ENCODE measurements around the gene SAMD3. TPM values are rescaled to one million over a fixed set of nuclear protein-coding genes. Genes with fewer than 3 reads are reported as not detected.
"Not testable (repeated sequence)": the region's sequence is repeated elsewhere in the genome, so short reads cannot be mapped to it uniquely, and the experiment has no call there.

The SAMD3 gene
- 0.48 TPM for polyA plus RNA-seq (2013, experiment 1 of 2)
- 0.53 TPM for polyA plus RNA-seq (2013, experiment 2 of 2)

GRCh38 chr6:130222775-130223174 is at the start of gene SAMD3:
Gene SAMD3, minus strand, starts transcription at chr6:130222951. Its CDS starts 7,678 bp downstream, at chr6:130215273.
- Histone ChIP-seq H3K27ac (ENCODE audit: low read length, poor library complexity, severe bottlenecking) (no peak within 1 kb of the TSS), H2BK12ac (ENCODE audit: low read length in 2 of 2) (no peak within 1 kb of the TSS), H3K4ac (ENCODE audit: low read depth in 1 of 2, low read length in 2 of 2) (no peak within 1 kb of the TSS), H2AK5ac (ENCODE audit: low read length, severe bottlenecking) (no peak within 1 kb of the TSS), H3K4me1 (ENCODE audit: control insufficient read depth, insufficient read depth, low read depth, low read length) (no peaks in the 10 kb centered on the region), H2BK15ac (ENCODE audit: low read depth, poor library complexity, severe bottlenecking) (no peak within 1 kb of the TSS), H4K8ac (ENCODE audit: low read length) (no peak within 1 kb of the TSS), H3K23ac (ENCODE audit: low read length in 2 of 2) (no peak within 1 kb of the TSS), H2BK5ac (ENCODE audit: low read depth, low read length, poor library complexity, severe bottlenecking) (no peak within 1 kb of the TSS), H2AFZ (ENCODE audit: low read depth, low read length) (no peak within 1 kb of the TSS), H3K18ac (ENCODE audit: low read depth in 1 of 2, low read length in 2 of 2) (no peak within 1 kb of the TSS), H3K9ac (ENCODE audit: low read length) (no peak within 1 kb of the TSS), H2BK120ac (ENCODE audit: low read depth, low read length) (no peak within 1 kb of the TSS), H3K4me3 (ENCODE audit: insufficient read depth in 1 of 2, low read depth in 1 of 2, low read length in 2 of 2) (no peak within 1 kb of the TSS), H3K9me3 (ENCODE audit: control insufficient read depth, low read length) (no peaks in the 10 kb centered on the region), H3K4me2 (ENCODE audit: low read length, poor library complexity, severe bottlenecking) (no peak within 1 kb of the TSS), H3K79me1 (replicated peaks; ENCODE audit: low read length, poor library complexity, severe bottlenecking) (no peaks in the 10 kb centered on the region), H4K91ac (ENCODE audit: low read length) (no peak within 1 kb of the TSS), H3K14ac (ENCODE audit: low read length in 2 of 2) (no peak within 1 kb of the TSS), H3K36me3 (ENCODE audit: control insufficient read depth in 1 of 2, insufficient read depth in 2 of 2, low read depth in 1 of 2, low read length in 2 of 2) (peaks cover 0 to 6% of the 10 kb centered on the region in 2 experiments), H3K27me3 (ENCODE audit: control insufficient read depth in 1 of 2, insufficient read depth in 1 of 2, low read length in 2 of 2) (no peaks in the 10 kb centered on the region)
- WGBS, result 93% methylated on average over 1 of the region's 2 CpGs
- no peak for DNase-seq

- H3K4me1 ChIP-seq (ENCODE audit: control insufficient read depth, insufficient read depth, low read depth, low read length), result no peaks in the 10 kb centered on the region
- H2AFZ ChIP-seq (ENCODE audit: low read depth, low read length), result no peak overlapping the region
- H3K4me2 ChIP-seq (ENCODE audit: low read length, poor library complexity, severe bottlenecking), result no peak overlapping the region
- H2AK5ac ChIP-seq (ENCODE audit: low read length, severe bottlenecking), result no peak overlapping the region
- no peak overlapping the region for H2BK120ac ChIP-seq (ENCODE audit: low read depth, low read length)
- no peak overlapping the region for H3K4ac ChIP-seq (ENCODE audit: low read depth in 1 of 2, low read length in 2 of 2)
- no peak overlapping the region for H3K14ac ChIP-seq (ENCODE audit: low read length in 2 of 2)
- WGBS, result 95% methylated on average over 3 of the region's 3 CpGs
- no peaks in the 10 kb centered on the region for H3K79me1 ChIP-seq (replicated peaks; ENCODE audit: low read length, poor library complexity, severe bottlenecking)
- H3K18ac ChIP-seq (ENCODE audit: low read depth in 1 of 2, low read length in 2 of 2), result no peak overlapping the region
- no peak overlapping the region for H4K8ac ChIP-seq (ENCODE audit: low read length)
- no peak overlapping the region for H3K9ac ChIP-seq (ENCODE audit: low read length)
- no peak overlapping the region for H3K23ac ChIP-seq (ENCODE audit: low read length in 2 of 2)
- no peaks in the 10 kb centered on the region for H3K27me3 ChIP-seq (ENCODE audit: control insufficient read depth in 1 of 2, insufficient read depth in 1 of 2, low read length in 2 of 2)
- H3K9me3 ChIP-seq (ENCODE audit: control insufficient read depth, low read length), result peaks cover 23% of the 10 kb centered on the region
- no peak overlapping the region for H2BK15ac ChIP-seq (ENCODE audit: low read depth, poor library complexity, severe bottlenecking)
- no peak overlapping the region for H3K27ac ChIP-seq (ENCODE audit: low read length, poor library complexity, severe bottlenecking)
- no peak overlapping the region for H4K91ac ChIP-seq (ENCODE audit: low read length)
- H3K4me3 ChIP-seq (ENCODE audit: insufficient read depth in 1 of 2, low read depth in 1 of 2, low read length in 2 of 2), result no peak overlapping the region
- H2BK5ac ChIP-seq (ENCODE audit: low read depth, low read length, poor library complexity, severe bottlenecking), result no peak overlapping the region
- H2BK12ac ChIP-seq (ENCODE audit: low read length in 2 of 2), result no peak overlapping the region
- peaks cover 0 to 15% of the 10 kb centered on the region in 2 experiments for H3K36me3 ChIP-seq (ENCODE audit: control insufficient read depth in 1 of 2, insufficient read depth in 2 of 2, low read depth in 1 of 2, low read length in 2 of 2)
- no peak for DNase-seq
These were observed 47.4 kb upstream of the SAMD3 start for GRCh38 chr6:130269969-130270635.

GRCh38 chr6:130265553-130265952 is 42.8 kb upstream of the SAMD3 start:
- not testable (repeated sequence) for H3K14ac ChIP-seq (ENCODE audit: low read length in 2 of 2); H3K9ac ChIP-seq (ENCODE audit: low read length); H3K4me2 ChIP-seq (ENCODE audit: low read length, poor library complexity, severe bottlenecking); H3K23ac ChIP-seq (ENCODE audit: low read length in 2 of 2); H2BK120ac ChIP-seq (ENCODE audit: low read depth, low read length); H3K36me3 ChIP-seq (ENCODE audit: control insufficient read depth in 1 of 2, insufficient read depth in 2 of 2, low read depth in 1 of 2, low read length in 2 of 2); H3K4me3 ChIP-seq (ENCODE audit: insufficient read depth in 1 of 2, low read depth in 1 of 2, low read length in 2 of 2); H3K9me3 ChIP-seq (ENCODE audit: control insufficient read depth, low read length); H3K27me3 ChIP-seq (ENCODE audit: control insufficient read depth in 1 of 2, insufficient read depth in 1 of 2, low read length in 2 of 2); H3K4ac ChIP-seq (ENCODE audit: low read depth in 1 of 2, low read length in 2 of 2); H3K79me1 ChIP-seq (replicated peaks; ENCODE audit: low read length, poor library complexity, severe bottlenecking); H2BK12ac ChIP-seq (ENCODE audit: low read length in 2 of 2); H4K8ac ChIP-seq (ENCODE audit: low read length); H3K18ac ChIP-seq (ENCODE audit: low read depth in 1 of 2, low read length in 2 of 2); H3K4me1 ChIP-seq (ENCODE audit: control insufficient read depth, insufficient read depth, low read depth, low read length); H2AFZ ChIP-seq (ENCODE audit: low read depth, low read length); H3K27ac ChIP-seq (ENCODE audit: low read length, poor library complexity, severe bottlenecking); H2AK5ac ChIP-seq (ENCODE audit: low read length, severe bottlenecking); H2BK15ac ChIP-seq (ENCODE audit: low read depth, poor library complexity, severe bottlenecking); H4K91ac ChIP-seq (ENCODE audit: low read length); H2BK5ac ChIP-seq (ENCODE audit: low read depth, low read length, poor library complexity, severe bottlenecking); DNase-seq
- whole genome bisulfite sequencing, result 92% methylated on average over 2 of the region's 2 CpGs

- no peak overlapping the region for H3K4me2 ChIP-seq (ENCODE audit: low read length, poor library complexity, severe bottlenecking)
- H3K14ac ChIP-seq (ENCODE audit: low read length in 2 of 2), result no peak overlapping the region
- H3K4me3 ChIP-seq (ENCODE audit: insufficient read depth in 1 of 2, low read depth in 1 of 2, low read length in 2 of 2), result no peak overlapping the region
- H3K9me3 ChIP-seq (ENCODE audit: control insufficient read depth, low read length), result no peaks in the 10 kb centered on the region
- no peak overlapping the region for H3K9ac ChIP-seq (ENCODE audit: low read length)
- H2AFZ ChIP-seq (ENCODE audit: low read depth, low read length), result no peak overlapping the region
- H3K36me3 ChIP-seq (ENCODE audit: control insufficient read depth in 1 of 2, insufficient read depth in 2 of 2, low read depth in 1 of 2, low read length in 2 of 2), result no peaks in the 10 kb centered on the region
- no peak overlapping the region for H4K8ac ChIP-seq (ENCODE audit: low read length)
- H2BK120ac ChIP-seq (ENCODE audit: low read depth, low read length), result no peak overlapping the region
- no peaks in the 10 kb centered on the region for H3K79me1 ChIP-seq (replicated peaks; ENCODE audit: low read length, poor library complexity, severe bottlenecking)
- no peak overlapping the region for H3K23ac ChIP-seq (ENCODE audit: low read length in 2 of 2)
- H3K4ac ChIP-seq (ENCODE audit: low read depth in 1 of 2, low read length in 2 of 2), result no peak overlapping the region
- WGBS, result 86% methylated on average over 2 of the region's 2 CpGs
- no peak overlapping the region for H2BK15ac ChIP-seq (ENCODE audit: low read depth, poor library complexity, severe bottlenecking)
- no peak overlapping the region for H2BK5ac ChIP-seq (ENCODE audit: low read depth, low read length, poor library complexity, severe bottlenecking)
- no peaks in the 10 kb centered on the region for H3K4me1 ChIP-seq (ENCODE audit: control insufficient read depth, insufficient read depth, low read depth, low read length)
- no peak for DNase-seq
- no peak overlapping the region for H4K91ac ChIP-seq (ENCODE audit: low read length)
- no peak overlapping the region for H3K27ac ChIP-seq (ENCODE audit: low read length, poor library complexity, severe bottlenecking)
- H3K18ac ChIP-seq (ENCODE audit: low read depth in 1 of 2, low read length in 2 of 2), result no peak overlapping the region
- no peaks in the 10 kb centered on the region for H3K27me3 ChIP-seq (ENCODE audit: control insufficient read depth in 1 of 2, insufficient read depth in 1 of 2, low read length in 2 of 2)
- H2BK12ac ChIP-seq (ENCODE audit: low read length in 2 of 2), result no peak overlapping the region
- no peak overlapping the region for H2AK5ac ChIP-seq (ENCODE audit: low read length, severe bottlenecking)
These were observed 39.3 kb upstream of the SAMD3 start for GRCh38 chr6:130262008-130262407.
